ENCODE data around the gene ADGRA1.

- TF ChIP-seq ZNF138 (tag by site-specific recombination; IDR thresholded peaks at IDR 0.05; ENCODE audit: borderline replicate concordance): no peak
- no peak for TF ChIP-seq YY1 (tag by site-specific recombination; IDR thresholded peaks at IDR 0.05)
- no peak for TF ChIP-seq CTCF (tag by site-specific recombination; IDR thresholded peaks at IDR 0.05)
- TF ChIP-seq ZSCAN5A (tag by site-specific recombination; IDR thresholded peaks at IDR 0.05): no peak
- TF ChIP-seq ZBTB49 (tag by site-specific recombination; IDR thresholded peaks at IDR 0.05; ENCODE audit: low read depth): no peak
Measured at GRCh38 chr10:133072720-133073390, 14.9 kb upstream of the ADGRA1 start.
